ENCODE results near the gene AMZ1.
"Not testable (repeated sequence)": the region's sequence is repeated elsewhere in the genome, so short reads cannot be mapped to it uniquely, and the experiment has no call there.

DNA sequence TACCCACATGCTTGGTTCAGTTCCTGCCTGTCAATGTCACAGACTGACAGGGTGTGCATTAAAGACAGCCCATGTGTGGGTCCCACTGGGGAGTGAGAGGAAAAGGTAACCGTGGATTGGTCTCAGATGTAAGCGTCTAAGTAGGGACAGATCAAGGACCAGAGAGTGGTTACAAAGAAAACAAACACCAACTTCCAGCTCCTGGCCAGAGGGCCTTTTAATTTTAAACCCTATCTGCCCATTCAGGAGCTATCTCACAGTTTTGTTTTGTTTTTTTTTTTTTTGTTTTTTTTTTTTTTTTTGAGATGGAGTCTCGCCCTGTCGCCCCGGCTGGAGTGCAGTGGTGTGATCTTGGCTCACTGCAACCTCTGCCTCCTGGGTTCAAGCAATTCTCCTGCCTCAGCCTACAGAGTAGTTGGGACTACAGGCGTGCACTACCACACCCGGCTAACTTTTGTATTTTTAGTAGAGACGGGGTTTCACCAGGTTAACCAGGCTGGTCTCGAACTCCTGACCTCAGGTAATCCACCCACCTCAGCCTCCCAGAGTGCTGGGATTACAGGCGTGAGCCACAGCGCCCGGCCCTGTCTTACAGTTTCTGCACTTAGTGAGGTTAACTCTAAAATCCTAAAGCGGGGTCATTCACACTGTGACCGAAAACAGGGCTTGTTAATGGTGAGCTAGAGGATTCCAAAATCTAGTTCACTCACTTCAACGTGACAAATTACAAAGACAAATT, 49.2 kb downstream of the AMZ1 start:
- TF ChIP-seq, protein P1, sequence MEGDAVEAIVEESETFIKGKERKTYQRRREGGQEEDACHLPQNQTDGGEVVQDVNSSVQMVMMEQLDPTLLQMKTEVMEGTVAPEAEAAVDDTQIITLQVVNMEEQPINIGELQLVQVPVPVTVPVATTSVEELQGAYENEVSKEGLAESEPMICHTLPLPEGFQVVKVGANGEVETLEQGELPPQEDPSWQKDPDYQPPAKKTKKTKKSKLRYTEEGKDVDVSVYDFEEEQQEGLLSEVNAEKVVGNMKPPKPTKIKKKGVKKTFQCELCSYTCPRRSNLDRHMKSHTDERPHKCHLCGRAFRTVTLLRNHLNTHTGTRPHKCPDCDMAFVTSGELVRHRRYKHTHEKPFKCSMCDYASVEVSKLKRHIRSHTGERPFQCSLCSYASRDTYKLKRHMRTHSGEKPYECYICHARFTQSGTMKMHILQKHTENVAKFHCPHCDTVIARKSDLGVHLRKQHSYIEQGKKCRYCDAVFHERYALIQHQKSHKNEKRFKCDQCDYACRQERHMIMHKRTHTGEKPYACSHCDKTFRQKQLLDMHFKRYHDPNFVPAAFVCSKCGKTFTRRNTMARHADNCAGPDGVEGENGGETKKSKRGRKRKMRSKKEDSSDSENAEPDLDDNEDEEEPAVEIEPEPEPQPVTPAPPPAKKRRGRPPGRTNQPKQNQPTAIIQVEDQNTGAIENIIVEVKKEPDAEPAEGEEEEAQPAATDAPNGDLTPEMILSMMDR (IDR thresholded peaks at IDR 0.05) = not testable (repeated sequence)
- TF ChIP-seq POLR2A (IDR thresholded peaks at IDR 0.05; ENCODE audit: low read depth); EP300 (IDR thresholded peaks at IDR 0.05); POLR2AphosphoS5 (IDR thresholded peaks at IDR 0.05): not testable (repeated sequence)
